Nephron progenitor cell (in vitro differentiated cells): ENCODE data around the gene PCDHGA11.

ENCODE experiments used
- DNase-seq: peaks from one replicate; pipeline ENCODE4 v3.0.0; 2021
- H3K27ac Mint-ChIP-seq: 2 replicates; pipeline ENCODE4 v1.8.0; 2021; ENCODE audit warnings: mild to moderate bottlenecking, moderate library complexity, mixed read lengths
- H3K27me3 Mint-ChIP-seq: 2 replicates; pipeline ENCODE4 v1.8.0; 2021; ENCODE audit warnings: mild to moderate bottlenecking, low read depth, mixed read lengths; ENCODE audit not compliant: poor library complexity
- H3K36me3 Mint-ChIP-seq: 2 replicates; pipeline ENCODE4 v1.8.0; 2021; ENCODE audit warnings: low read depth, mixed read lengths
- H3K4me1 Mint-ChIP-seq: 2 replicates; pipeline ENCODE4 v1.8.0; 2021; ENCODE audit warnings: mixed read lengths
- H3K4me3 Mint-ChIP-seq: 2 replicates; pipeline ENCODE4 v1.8.0; 2021; ENCODE audit warnings: mild to moderate bottlenecking, moderate library complexity, mixed read lengths
- H3K9me3 Mint-ChIP-seq: 2 replicates; pipeline ENCODE4 v1.8.0; 2021; ENCODE audit warnings: mild to moderate bottlenecking, moderate library complexity, mixed read lengths
- TF ChIP-seq, protein P1 (sequence below): fragments of 200-600 bp; sonication (generic); IDR thresholded peaks from 2 replicates; pipeline ENCODE4 v1.5.0; 2021; ENCODE audit warnings: antibody characterized with exemption

The PCDHGA11 gene

DNA sequence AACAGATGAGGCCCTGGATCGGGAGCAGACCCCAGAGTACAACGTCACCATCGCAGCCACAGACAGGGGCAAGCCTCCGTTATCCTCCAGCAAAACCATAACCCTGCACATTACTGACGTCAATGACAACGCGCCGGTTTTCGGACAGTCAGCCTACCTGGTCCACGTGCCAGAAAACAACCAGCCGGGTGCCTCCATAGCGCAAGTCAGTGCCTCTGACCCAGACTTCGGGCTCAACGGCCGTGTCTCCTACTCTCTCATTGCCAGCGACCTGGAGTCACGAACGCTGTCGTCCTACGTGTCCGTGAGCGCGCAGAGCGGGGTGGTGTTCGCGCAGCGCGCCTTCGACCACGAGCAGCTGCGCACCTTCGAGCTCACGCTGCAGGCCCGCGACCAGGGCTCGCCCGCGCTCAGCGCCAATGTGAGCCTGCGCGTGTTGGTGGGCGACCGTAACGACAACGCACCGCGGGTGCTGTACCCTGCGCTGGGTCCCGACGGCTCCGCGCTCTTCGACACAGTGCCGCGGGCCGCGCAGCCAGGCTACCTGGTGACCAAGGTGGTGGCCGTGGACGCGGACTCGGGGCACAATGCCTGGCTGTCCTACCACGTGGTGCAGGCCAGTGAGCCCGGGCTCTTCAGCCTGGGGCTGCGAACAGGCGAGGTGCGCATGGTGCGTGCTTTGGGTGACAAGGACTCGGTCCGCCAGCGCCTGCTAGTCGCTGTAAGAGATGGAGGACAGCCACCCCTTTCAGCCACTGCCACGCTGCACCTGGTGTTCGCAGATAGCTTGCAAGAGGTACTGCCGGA is 1.6 kb upstream of the PCDHGA11 start:
- H3K4me3 Mint-ChIP-seq: peak overlapping the region; percentile 80
- peaks cover 97% of the 10 kb centered on the region for H3K9me3 Mint-ChIP-seq
- peaks cover 5% of the 10 kb centered on the region for H3K4me1 Mint-ChIP-seq
- TF ChIP-seq, protein P1, sequence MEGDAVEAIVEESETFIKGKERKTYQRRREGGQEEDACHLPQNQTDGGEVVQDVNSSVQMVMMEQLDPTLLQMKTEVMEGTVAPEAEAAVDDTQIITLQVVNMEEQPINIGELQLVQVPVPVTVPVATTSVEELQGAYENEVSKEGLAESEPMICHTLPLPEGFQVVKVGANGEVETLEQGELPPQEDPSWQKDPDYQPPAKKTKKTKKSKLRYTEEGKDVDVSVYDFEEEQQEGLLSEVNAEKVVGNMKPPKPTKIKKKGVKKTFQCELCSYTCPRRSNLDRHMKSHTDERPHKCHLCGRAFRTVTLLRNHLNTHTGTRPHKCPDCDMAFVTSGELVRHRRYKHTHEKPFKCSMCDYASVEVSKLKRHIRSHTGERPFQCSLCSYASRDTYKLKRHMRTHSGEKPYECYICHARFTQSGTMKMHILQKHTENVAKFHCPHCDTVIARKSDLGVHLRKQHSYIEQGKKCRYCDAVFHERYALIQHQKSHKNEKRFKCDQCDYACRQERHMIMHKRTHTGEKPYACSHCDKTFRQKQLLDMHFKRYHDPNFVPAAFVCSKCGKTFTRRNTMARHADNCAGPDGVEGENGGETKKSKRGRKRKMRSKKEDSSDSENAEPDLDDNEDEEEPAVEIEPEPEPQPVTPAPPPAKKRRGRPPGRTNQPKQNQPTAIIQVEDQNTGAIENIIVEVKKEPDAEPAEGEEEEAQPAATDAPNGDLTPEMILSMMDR: no peak
- H3K27me3 Mint-ChIP-seq: peaks cover 17% of the 10 kb centered on the region
- no peak for DNase-seq
- H3K27ac Mint-ChIP-seq: no peak overlapping the region
- H3K36me3 Mint-ChIP-seq: peaks cover 97% of the 10 kb centered on the region

DNA sequence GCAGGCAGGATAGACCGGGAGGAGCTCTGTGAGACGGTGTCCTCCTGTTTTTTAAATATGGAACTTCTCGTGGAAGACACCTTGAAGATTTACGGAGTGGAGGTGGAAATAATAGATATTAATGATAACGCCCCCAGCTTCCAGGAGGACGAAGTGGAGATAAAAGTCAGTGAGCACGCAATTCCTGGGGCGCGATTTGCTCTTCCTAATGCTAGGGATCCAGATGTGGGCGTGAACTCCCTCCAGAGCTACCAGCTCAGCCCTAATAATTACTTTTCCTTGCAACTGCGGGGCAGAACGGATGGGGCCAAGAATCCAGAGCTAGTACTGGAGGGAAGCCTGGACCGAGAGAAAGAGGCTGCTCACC is 621 bp downstream of the PCDHGA11 start:
- TF ChIP-seq, protein P1: no peak
- no peak for DNase-seq
- H3K9me3 Mint-ChIP-seq: peaks cover 97% of the 10 kb centered on the region
- H3K27ac Mint-ChIP-seq: no peak overlapping the region
- peaks cover 14% of the 10 kb centered on the region for H3K27me3 Mint-ChIP-seq
- H3K36me3 Mint-ChIP-seq: peaks cover 98% of the 10 kb centered on the region
- no peak overlapping the region for H3K4me3 Mint-ChIP-seq
- H3K4me1 Mint-ChIP-seq: peaks cover 5% of the 10 kb centered on the region

DNA sequence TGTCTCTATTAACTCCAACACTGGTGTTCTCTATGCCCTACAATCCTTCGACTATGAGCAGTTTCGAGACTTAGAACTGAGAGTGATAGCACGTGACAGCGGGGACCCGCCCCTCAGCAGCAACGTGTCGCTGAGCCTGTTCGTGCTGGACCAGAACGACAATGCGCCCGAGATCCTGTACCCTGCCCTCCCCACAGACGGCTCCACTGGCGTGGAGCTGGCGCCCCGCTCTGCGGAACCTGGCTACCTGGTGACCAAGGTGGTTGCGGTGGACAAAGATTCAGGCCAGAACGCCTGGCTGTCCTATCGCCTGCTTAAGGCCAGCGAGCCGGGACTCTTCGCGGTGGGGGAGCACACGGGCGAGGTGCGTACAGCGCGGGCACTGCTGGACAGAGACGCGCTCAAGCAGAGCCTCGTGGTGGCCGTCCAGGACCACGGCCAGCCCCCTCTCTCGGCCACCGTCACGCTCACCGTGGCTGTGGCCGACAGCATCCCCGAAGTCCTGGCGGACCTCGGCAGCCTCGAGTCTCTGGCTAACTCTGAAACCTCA is 2.0 kb downstream of the PCDHGA11 start:
- Mint-ChIP-seq H3K27me3 (peaks cover 13% of the 10 kb centered on the region), H3K36me3 (peaks cover 99% of the 10 kb centered on the region), H3K4me3 (no peak overlapping the region), H3K4me1 (peaks cover 3% of the 10 kb centered on the region), H3K27ac (no peak overlapping the region), H3K9me3 (peaks cover 98% of the 10 kb centered on the region)
- TF ChIP-seq, protein P1: no peak
- DNase-seq: no peak

DNA sequence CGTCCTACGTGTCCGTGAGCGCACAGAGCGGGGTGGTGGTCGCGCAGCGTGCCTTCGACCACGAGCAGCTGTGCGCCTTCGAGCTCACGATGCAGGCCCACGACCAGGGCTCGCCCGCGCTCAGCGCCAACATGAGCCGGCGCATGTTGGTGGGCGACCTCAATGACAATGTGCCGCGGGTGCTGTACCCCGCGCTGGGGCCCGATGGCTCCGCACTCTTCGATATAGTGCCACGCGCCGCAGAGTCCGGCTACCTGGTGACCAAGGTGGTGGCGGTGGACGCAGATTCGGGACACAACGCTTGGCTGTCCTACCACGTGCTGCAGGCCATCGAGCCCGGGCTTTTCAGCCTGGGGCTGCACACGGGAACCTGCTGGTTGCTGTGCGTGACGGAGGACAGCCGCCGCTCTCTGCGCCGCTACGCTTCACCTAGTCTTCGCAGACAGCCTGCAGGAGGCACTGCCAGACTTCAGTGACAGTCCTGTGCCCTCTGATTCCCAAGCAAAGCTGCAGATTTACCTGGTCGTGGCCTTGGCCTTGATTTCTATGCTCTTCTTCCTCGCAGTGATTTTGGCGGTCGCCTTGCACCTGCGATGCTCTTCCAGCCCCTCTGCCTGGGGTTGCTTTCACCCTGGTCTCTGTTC is 7.1 kb downstream of the PCDHGA11 start:
- no peaks in the 10 kb centered on the region for H3K4me1 Mint-ChIP-seq
- TF ChIP-seq, protein P1: no peak
- H3K4me3 Mint-ChIP-seq: peak overlapping the region; percentile 44
- no peak overlapping the region for H3K27ac Mint-ChIP-seq
- H3K9me3 Mint-ChIP-seq: peaks cover 99% of the 10 kb centered on the region
- DNase-seq: no peak
- H3K36me3 Mint-ChIP-seq: peaks cover 98% of the 10 kb centered on the region
- no peaks in the 10 kb centered on the region for H3K27me3 Mint-ChIP-seq

DNA sequence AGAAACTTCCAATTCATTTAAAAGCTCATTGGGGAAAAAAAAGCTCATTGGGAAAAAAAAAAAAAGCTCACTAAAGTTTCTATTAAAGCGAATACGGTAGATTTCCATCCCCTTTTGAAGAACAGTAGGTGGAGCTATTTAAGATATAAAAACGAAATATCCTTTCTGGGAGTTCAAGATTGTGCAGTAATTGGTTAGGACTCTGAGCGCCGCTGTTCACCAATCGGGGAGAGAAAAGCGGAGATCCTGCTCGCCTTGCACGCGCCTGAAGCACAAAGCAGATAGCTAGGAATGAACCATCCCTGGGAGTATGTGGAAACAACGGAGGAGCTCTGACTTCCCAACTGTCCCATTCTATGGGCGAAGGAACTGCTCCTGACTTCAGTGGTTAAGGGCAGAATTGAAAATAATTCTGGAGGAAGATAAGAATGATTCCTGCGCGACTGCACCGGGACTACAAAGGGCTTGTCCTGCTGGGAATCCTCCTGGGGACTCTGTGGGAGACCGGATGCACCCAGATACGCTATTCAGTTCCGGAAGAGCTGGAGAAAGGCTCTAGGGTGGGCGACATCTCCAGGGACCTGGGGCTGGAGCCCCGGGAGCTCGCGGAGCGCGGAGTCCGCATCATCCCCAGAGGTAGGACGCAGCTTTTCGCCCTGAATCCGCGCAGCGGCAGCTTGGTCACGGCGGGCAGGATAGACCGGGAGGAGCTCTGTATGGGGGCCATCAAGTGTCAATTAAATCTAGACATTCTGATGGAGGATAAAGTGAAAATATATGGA is 9.7 kb downstream of the PCDHGA11 start, which contains the start of gene PCDHGA12:
PCDHGA12 (plus strand) TSS at position 176 of the 782 bp plus-strand sequence; CDS start at position 429, 253 bp downstream.
- Mint-ChIP-seq H3K4me3 (no peak within 1 kb of the TSS), H3K27ac (no peak within 1 kb of the TSS), H3K27me3 (no peaks in the 10 kb centered on the region), H3K9me3 (peaks cover 100% of the 10 kb centered on the region), H3K36me3 (peaks cover 99% of the 10 kb centered on the region), H3K4me1 (no peaks in the 10 kb centered on the region)
- TF ChIP-seq, protein P1: no peak
- DNase-seq: no peak
